Retinal pigment epithelial cell (primary cell): Measurements from ENCODE around the gene KIAA1217.

Experiments
- DNase-seq: peaks from one replicate; pipeline ENCODE4 v3.0.0-alpha.2; 2010; ENCODE audit warnings: low read depth
- H3K4me3 ChIP-seq: 2 replicates; pipeline ENCODE4 v1.5.1; 2011; ENCODE audit warnings: mild to moderate bottlenecking, low read length, control low read depth, moderate library complexity
- CTCF ChIP-seq: conservative IDR thresholded peaks from 2 replicates; pipeline ENCODE4 v1.5.1; 2011; ENCODE audit warnings: low read depth, low read length, control low read depth, inconsistent platforms

Gene KIAA1217

GRCh38 chr10:24552346-24553016, 343.5 kb downstream of the KIAA1217 start:
- TF ChIP-seq CTCF, result peak; percentile 52
- no peak for DNase-seq
- H3K4me3 ChIP-seq, result no peak overlapping the region

DNA sequence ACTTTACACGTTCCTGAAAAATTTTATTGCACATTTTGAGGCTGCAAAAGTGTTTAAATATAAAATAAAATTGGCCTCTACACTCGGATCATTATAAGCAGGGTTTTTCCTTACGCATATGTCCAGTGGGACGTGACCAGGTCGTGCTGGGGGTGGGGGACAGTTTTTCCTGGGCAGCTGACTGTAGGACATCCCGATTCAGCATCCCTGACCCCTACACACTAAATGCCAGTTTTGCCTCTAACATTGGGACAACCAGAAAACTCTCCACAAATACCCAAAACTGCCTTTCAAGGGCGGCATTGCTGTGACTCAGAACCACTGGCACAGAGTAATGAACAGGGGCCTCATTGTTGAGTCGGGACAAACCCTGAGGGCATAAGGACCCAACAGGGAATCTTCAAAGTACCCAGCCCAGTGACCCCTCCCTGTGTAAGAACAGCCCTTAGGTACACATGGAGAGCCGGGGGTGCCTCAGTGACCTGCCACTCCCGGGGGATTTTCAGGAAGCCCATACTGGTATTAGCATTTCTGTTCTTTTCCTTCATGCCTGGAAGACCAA, 344.2 kb downstream of the KIAA1217 start:
- no peak overlapping the region for H3K4me3 ChIP-seq
- no peak for DNase-seq
- TF ChIP-seq CTCF, result no peak

GRCh38 chr10:24554036-24554435, 345.1 kb downstream of the KIAA1217 start:
- no peak overlapping the region for H3K4me3 ChIP-seq
- no peak for TF ChIP-seq CTCF
- DNase-seq, result no peak

DNA sequence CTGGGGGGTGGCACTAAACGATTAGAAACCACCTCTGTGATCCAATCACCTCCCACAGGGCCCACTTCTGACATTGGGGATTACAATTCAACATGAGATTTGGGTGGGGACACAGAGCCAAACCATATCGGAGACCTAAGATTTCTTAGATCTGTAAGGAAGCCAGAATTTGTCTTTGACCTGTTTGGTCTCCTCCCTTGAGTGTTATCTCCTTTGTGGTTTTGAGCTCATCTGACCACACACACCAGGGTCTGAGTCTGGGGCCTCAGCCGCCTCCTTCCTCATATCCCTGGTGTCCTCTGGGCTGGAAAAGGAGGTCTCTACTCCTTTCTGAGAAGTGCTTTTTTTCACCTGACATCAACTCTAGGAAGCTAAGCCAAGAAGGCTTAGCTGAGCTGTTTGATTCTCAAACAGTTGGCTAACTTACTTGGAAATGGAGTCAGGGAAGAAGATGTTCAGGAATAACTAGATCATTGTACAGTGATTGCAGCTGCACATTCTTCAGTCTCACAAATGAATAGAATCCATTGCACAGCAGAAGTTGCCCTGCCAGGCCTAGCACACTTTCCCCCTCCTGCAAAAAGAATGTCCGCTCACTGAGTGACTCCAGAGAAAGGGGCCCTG, 347.3 kb downstream of the KIAA1217 start:
- DNase-seq, result no peak
- TF ChIP-seq CTCF, result no peak
- no peak overlapping the region for H3K4me3 ChIP-seq

DNA sequence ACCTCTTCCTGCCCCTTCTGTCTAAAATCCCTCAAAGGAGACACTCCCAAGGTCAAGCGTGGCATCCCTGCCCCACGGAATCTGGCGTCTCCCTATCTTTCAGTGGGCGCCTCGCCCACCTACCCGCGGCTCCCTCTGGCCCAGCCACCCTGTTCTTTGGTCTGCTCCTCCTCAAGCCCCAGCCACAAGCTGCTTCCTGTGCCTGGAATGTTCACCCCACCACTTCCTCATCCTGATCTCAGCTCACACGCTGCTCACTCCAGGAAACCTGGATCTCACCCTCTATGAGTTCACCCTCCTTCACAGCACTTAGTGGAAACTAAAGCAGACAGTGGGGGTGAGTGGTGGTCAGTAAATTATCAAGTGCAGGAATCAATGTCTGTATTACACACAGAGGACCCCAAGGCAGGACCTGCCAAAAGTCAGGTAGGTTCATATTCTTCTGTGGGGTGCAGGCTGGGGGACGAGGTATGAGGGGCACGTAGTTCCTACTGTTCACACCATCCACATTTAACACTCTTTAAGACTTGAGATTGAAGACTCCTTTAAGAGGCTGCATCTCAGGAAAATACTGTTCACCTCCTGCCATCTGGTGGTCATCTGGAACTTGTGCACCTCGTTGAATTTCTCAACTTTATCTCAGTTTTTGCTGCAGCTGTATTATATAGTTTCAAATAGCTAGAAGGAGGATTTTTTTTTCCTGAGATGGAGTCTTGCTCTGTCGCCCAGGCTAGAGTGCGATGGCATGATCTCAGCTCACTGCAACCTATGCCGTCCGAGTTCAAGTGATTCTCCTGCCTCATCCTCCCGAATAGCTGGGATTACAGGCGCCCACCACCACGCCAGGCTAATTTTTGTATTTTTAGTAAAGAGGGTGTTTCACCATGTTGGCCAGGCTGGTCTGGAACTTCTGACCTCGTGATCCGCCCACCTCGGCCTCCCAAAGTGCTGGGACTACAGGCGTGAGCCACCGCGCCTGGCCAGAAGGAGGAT, 348.1 kb downstream of the KIAA1217 start:
- peak; percentile 75 for TF ChIP-seq CTCF
- no peak overlapping the region for H3K4me3 ChIP-seq
- DNase-seq, result peak; percentile 34

- no peak overlapping the region for H3K4me3 ChIP-seq
- DNase-seq, result no peak
- TF ChIP-seq CTCF, result no peak
These were observed 352.5 kb downstream of the KIAA1217 start for GRCh38 chr10:24561453-24561852.
